T-helper 17 cell (primary cell): Measurements from ENCODE around the gene JMJD1C. TPM values are rescaled to one million over a fixed set of nuclear protein-coding genes. Genes with fewer than 3 reads are reported as not detected.

Experiments
- ATAC-seq: fragments of 150-1000 bp; cut with Tn5 transposase; 2 replicates; pipeline ENCODE4 v1.10.0; 2021; ENCODE audit warnings: mild to moderate bottlenecking, moderate library complexity
- DNase-seq, 3 donors: peaks; one replicate each; pipeline versions ENCODE4 v3.0.0 to v3.0.0-alpha.2; 2020 to 2021
- H3K9me3 ChIP-seq: one replicate; pipeline ENCODE4 v1.7.0; 2013; ENCODE audit warnings: low read length, mild to moderate bottlenecking; ENCODE audit not compliant: control insufficient read depth, poor library complexity, severe bottlenecking
- H3K27ac Mint-ChIP-seq: one replicate; pipeline ENCODE4 v1.8.0; 2022; ENCODE audit warnings: mild to moderate bottlenecking, moderate library complexity, mixed read lengths
- H3K27me3 Mint-ChIP-seq: one replicate; pipeline ENCODE4 v1.8.0; 2022; ENCODE audit warnings: mixed read lengths
- H3K36me3 Mint-ChIP-seq: one replicate; pipeline ENCODE4 v1.8.0; 2022; ENCODE audit warnings: low read depth, mixed read lengths
- H3K4me1 Mint-ChIP-seq: one replicate; pipeline ENCODE4 v1.8.0; 2022; ENCODE audit warnings: mild to moderate bottlenecking, mixed read lengths
- H3K4me3 Mint-ChIP-seq: one replicate; pipeline ENCODE4 v1.8.0; 2022; ENCODE audit warnings: mild to moderate bottlenecking, moderate library complexity, mixed read lengths
- total RNA-seq, 4 donors: library from RNA in 2 of 4; stranded (reverse) in 2 of 4; gene quantifications; one replicate each; pipeline ENCODE4 v1.2.3 and lab custom pipeline; 2022 to 2026

Gene JMJD1C
- total RNA-seq, 2 donors from 2014 or later: 215 to 279 TPM

DNA sequence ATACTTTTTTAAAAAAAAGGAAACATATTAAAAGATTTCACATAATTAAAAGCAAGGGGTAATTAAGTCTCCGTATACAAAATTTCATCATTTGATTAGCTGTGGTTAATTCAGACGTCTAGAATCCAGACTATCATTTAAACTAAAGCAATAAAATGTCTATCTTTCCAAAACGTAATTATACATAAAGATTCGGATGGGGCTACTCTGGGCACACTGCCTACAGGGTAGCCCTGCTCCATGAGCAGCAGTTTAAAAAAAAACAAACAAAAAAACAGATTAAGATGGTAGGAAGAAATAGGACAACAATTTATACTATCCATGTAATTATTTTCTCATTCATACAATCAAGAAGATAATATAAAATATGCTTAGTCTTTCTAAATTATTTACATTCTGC, 236.6 kb downstream of the JMJD1C start:
- no peak overlapping the region for H3K27ac Mint-ChIP-seq
- no peak for ATAC-seq
- H3K27me3 Mint-ChIP-seq: no peaks in the 10 kb centered on the region
- no peak for DNase-seq
- H3K4me3 Mint-ChIP-seq: no peak overlapping the region
- peaks cover 32% of the 10 kb centered on the region for H3K4me1 Mint-ChIP-seq
- peaks cover 3% of the 10 kb centered on the region for H3K36me3 Mint-ChIP-seq
- H3K9me3 ChIP-seq: no peaks in the 10 kb centered on the region

- no peaks in the 10 kb centered on the region for H3K9me3 ChIP-seq
- no peaks in the 10 kb centered on the region for H3K27me3 Mint-ChIP-seq
- ATAC-seq: no peak
- no peak for DNase-seq
- peak overlapping the region; percentile 93 for H3K27ac Mint-ChIP-seq
- peaks cover 3% of the 10 kb centered on the region for H3K36me3 Mint-ChIP-seq
- no peak overlapping the region for H3K4me3 Mint-ChIP-seq
- peaks cover 32% of the 10 kb centered on the region for H3K4me1 Mint-ChIP-seq
Measured at GRCh38 chr10:63228237-63228636, 237.5 kb downstream of the JMJD1C start.

GRCh38 chr10:63227207-63227895, 238.4 kb downstream of the JMJD1C start:
- ATAC-seq: no peak
- H3K27ac Mint-ChIP-seq: peak overlapping the region; percentile 93
- H3K36me3 Mint-ChIP-seq: peaks cover 3% of the 10 kb centered on the region
- no peaks in the 10 kb centered on the region for H3K27me3 Mint-ChIP-seq
- DNase-seq: no peak
- peaks cover 33% of the 10 kb centered on the region for H3K4me1 Mint-ChIP-seq
- no peaks in the 10 kb centered on the region for H3K9me3 ChIP-seq
- H3K4me3 Mint-ChIP-seq: peak overlapping the region; percentile 55

GRCh38 chr10:63224241-63224640, 241.5 kb downstream of the JMJD1C start:
- Mint-ChIP-seq H3K27ac (peak overlapping the region; percentile 93), H3K4me1 (peaks cover 51% of the 10 kb centered on the region)
- no peak for ATAC-seq

GRCh38 chr10:63221950-63222349, 243.8 kb downstream of the JMJD1C start:
- ATAC-seq (no peak), DNase-seq (no peak)
- H3K9me3 ChIP-seq: no peaks in the 10 kb centered on the region
- peak overlapping the region; percentile 89 for H3K27ac Mint-ChIP-seq
- no peaks in the 10 kb centered on the region for H3K27me3 Mint-ChIP-seq
- H3K4me1 Mint-ChIP-seq: peaks cover 50% of the 10 kb centered on the region
- peak overlapping the region; percentile 77 for H3K4me3 Mint-ChIP-seq
- no peaks in the 10 kb centered on the region for H3K36me3 Mint-ChIP-seq

More at GRCh38 chr10:63224241-63224640, 241.5 kb downstream of the JMJD1C start:
- no peaks in the 10 kb centered on the region for H3K27me3 Mint-ChIP-seq
- DNase-seq: no peak
- no peak overlapping the region for H3K4me3 Mint-ChIP-seq
- H3K36me3 Mint-ChIP-seq: no peaks in the 10 kb centered on the region
- H3K9me3 ChIP-seq: no peaks in the 10 kb centered on the region

DNA sequence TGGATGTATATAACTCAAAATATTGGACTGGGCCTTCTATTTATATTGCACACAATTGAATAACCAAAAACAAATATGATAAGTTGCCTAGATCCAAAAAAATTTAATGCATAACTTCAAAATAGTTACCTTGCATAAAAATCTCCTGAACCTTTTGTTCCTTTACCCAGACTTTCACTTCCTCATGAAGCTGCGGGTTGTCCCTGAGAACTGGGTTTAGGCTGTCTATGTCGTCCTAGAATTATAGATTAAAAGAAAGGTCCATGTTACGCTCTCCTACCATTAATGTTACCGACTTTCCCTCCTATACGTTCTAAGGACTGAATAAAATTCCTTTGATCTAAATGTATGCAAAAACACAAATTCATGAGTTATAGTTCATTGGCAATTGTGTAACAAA, 246.0 kb downstream of the JMJD1C start:
- peak overlapping the region; percentile 2 for H3K27ac Mint-ChIP-seq
- H3K4me1 Mint-ChIP-seq: peaks cover 38% of the 10 kb centered on the region
- H3K9me3 ChIP-seq: no peaks in the 10 kb centered on the region
- ATAC-seq (no peak), DNase-seq (no peak)
- H3K36me3 Mint-ChIP-seq: peaks cover 2% of the 10 kb centered on the region
- H3K27me3 Mint-ChIP-seq: no peaks in the 10 kb centered on the region
- peak overlapping the region; percentile 0 for H3K4me3 Mint-ChIP-seq

DNA sequence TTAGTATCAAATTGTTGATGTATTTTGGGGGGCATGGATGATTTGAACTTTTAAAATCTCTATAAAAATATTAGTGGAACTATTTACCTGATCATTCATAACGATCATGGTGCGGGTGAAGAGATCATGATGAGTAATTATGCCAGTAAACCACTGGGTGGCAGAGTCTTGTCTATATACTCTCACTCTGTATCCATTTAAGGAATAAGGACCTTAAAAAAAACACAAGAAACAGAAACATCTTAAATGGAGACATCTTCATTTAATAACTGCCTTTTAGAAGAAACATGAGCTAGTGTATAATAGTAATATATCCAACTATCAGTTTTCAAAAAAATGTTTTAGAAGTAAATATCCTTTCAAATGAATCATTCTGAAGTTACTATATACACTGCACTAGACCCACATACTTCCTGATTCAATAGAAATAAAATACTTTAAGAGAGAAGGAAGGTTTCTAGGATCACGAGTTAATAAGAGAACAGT, 248.6 kb downstream of the JMJD1C start:
- no peaks in the 10 kb centered on the region for H3K9me3 ChIP-seq
- Mint-ChIP-seq H3K27me3 (no peaks in the 10 kb centered on the region), H3K4me1 (peaks cover 39% of the 10 kb centered on the region), H3K4me3 (no peak overlapping the region), H3K27ac (peak overlapping the region; percentile 84), H3K36me3 (peaks cover 8% of the 10 kb centered on the region)
- ATAC-seq (peak; percentile 84), DNase-seq (no peak)

DNA sequence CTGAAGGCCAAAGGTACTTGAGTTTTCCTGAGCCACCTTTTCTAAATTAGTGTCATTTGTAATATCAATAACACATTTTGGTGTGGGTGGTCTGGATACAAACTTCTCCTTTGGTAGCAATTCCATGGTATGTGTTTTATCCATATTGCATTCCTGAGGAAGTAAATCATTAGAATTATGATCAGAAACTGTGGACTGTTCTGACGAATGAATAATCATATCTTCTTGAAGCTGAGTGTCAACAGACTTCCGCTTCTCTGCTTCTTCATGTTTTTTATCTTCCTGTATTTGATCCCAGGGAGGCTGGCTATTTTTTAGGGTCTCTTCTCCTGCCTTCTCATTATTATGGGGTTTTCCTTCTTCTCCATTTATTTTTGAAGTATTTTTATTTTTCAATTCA, 251.2 kb downstream of the JMJD1C start:
- DNase-seq (no peak), ATAC-seq (no peak)
- H3K4me3 Mint-ChIP-seq: no peak overlapping the region
- H3K9me3 ChIP-seq: no peaks in the 10 kb centered on the region
- peaks cover 8% of the 10 kb centered on the region for H3K36me3 Mint-ChIP-seq
- H3K27me3 Mint-ChIP-seq: no peaks in the 10 kb centered on the region
- H3K4me1 Mint-ChIP-seq: peaks cover 23% of the 10 kb centered on the region
- no peak overlapping the region for H3K27ac Mint-ChIP-seq

DNA sequence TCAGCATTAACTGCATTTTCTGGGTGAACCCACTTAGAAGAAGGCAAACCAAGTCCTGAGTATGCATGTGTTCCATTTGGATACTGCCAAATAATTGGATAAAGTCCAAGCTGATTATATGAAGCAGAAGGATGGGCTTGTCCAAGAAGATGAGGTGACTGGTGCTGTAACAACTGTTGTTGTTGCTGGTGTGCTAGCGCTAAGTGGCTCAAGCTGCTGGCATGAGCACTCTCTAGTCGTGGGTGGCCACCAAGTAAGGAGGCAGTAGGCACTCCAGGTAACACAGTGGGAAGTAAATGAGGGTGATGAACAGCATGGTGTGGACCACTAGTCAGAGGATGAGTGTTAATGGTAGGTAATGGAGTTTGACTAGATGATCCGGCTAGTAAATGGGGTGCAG, 252.3 kb downstream of the JMJD1C start:
- H3K9me3 ChIP-seq: no peaks in the 10 kb centered on the region
- Mint-ChIP-seq H3K27me3 (no peaks in the 10 kb centered on the region), H3K36me3 (peaks cover 8% of the 10 kb centered on the region), H3K4me1 (peaks cover 22% of the 10 kb centered on the region), H3K27ac (peak overlapping the region; percentile 80), H3K4me3 (no peak overlapping the region)
- DNase-seq (no peak), ATAC-seq (no peak)

DNA sequence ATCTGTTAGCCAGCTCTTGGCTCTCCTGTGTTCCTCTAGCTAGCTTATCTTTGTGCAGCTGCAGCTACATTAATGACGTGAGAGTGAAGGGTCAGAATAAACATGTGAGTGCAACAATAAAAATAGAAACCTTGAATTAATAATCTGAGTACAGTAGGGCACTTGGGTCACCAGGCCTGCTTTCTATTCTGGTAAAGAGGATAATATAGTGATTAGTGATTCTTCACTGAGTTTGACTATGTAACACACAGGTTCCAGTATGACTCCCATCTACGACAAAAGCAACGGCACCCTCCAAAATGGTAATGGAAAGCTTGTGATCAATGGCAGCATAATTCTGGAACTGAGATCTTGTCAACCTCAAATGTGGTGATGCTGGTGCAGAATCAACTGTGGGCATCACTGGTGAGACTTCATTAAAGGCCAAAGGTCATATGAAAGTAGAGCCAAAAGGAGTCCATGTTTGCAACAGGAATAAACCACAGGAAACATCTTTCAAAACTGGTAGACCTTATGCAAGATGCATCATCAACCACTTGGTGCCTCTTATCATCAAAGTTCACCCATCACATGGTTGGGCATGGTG, 255.1 kb downstream of the JMJD1C start:
- Mint-ChIP-seq H3K4me1 (peaks cover 37% of the 10 kb centered on the region), H3K27ac (no peak overlapping the region), H3K4me3 (no peak overlapping the region), H3K36me3 (peaks cover 16% of the 10 kb centered on the region), H3K27me3 (no peaks in the 10 kb centered on the region)
- no peak for ATAC-seq
- DNase-seq: no peak
- no peaks in the 10 kb centered on the region for H3K9me3 ChIP-seq

- H3K27me3 Mint-ChIP-seq: no peaks in the 10 kb centered on the region
Measured at GRCh38 chr10:63209705-63210104, 256.1 kb downstream of the JMJD1C start.

DNA sequence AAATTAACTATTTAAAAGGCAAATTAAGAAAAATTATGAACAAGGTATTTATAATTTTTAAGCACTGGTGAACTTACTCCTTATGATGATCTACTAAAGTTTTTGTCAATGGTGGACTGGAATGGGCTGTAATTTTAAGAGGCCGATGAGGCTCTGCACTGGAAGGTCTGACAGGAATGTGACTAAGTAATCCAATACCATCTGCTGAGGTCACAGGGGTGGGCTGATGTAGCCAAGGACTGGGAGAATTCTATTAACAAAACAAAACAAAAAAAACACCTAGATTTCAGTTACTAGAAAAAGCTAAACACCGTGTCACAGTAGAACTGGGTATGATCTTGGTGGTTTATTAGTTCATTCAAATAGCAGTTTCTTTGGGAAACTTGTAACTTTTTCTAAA, 256.8 kb downstream of the JMJD1C start:
- peaks cover 49% of the 10 kb centered on the region for H3K4me1 Mint-ChIP-seq
- H3K27me3 Mint-ChIP-seq: no peaks in the 10 kb centered on the region
- no peak for DNase-seq
- ATAC-seq: no peak
- no peaks in the 10 kb centered on the region for H3K9me3 ChIP-seq
- H3K36me3 Mint-ChIP-seq: peaks cover 16% of the 10 kb centered on the region
- no peak overlapping the region for H3K4me3 Mint-ChIP-seq
- H3K27ac Mint-ChIP-seq: peak overlapping the region; percentile 79

More at GRCh38 chr10:63209705-63210104, 256.1 kb downstream of the JMJD1C start:
- Mint-ChIP-seq H3K27ac (no peak overlapping the region), H3K4me3 (no peak overlapping the region), H3K4me1 (peaks cover 42% of the 10 kb centered on the region), H3K36me3 (peaks cover 14% of the 10 kb centered on the region)
- no peak for DNase-seq
- H3K9me3 ChIP-seq: no peaks in the 10 kb centered on the region
- no peak for ATAC-seq

- no peaks in the 10 kb centered on the region for H3K9me3 ChIP-seq
- DNase-seq (no peak), ATAC-seq (peak; percentile 35)
- H3K4me3 Mint-ChIP-seq: peak overlapping the region; percentile 70
- H3K27ac Mint-ChIP-seq: peak overlapping the region; percentile 79
- H3K27me3 Mint-ChIP-seq: no peaks in the 10 kb centered on the region
- peaks cover 46% of the 10 kb centered on the region for H3K4me1 Mint-ChIP-seq
- H3K36me3 Mint-ChIP-seq: peaks cover 12% of the 10 kb centered on the region
Measured at GRCh38 chr10:63206997-63207811, 258.6 kb downstream of the JMJD1C start.
